Right lobe of liver (tissue), 6 donors: Measurements from ENCODE around the gene PRRG1. TPM values are rescaled to one million over a fixed set of nuclear protein-coding genes. Genes with fewer than 3 reads are reported as not detected.
"Not testable (repeated sequence)": the region's sequence is repeated elsewhere in the genome, so short reads cannot be mapped to it uniquely, and the experiment has no call there.

ENCODE experiments used
- ATAC-seq, 4 donors: fragments of 200-7000 bp; cut with Tn5 transposase; one replicate each; pipeline ENCODE4 v1.9.1; 2020; ENCODE audit warnings: mild to moderate bottlenecking in 4 of 4, moderate library complexity in 4 of 4
- DNase-seq, 3 donors: peaks; one replicate each; pipeline ENCODE4 v3.0.0-alpha.2; 2020
- H3K27ac ChIP-seq, 3 donors: fragments of 200-600 bp; one replicate each; pipeline ENCODE4 v1.8.0; 2022
- H3K27me3 ChIP-seq, 2 donors: fragments of 200-600 bp; one replicate each; pipeline ENCODE4 v1.8.0; 2022
- H3K36me3 ChIP-seq, 4 donors: fragments of 200-600 bp; sonication (generic) in 1 of 4; one replicate each; pipeline versions ENCODE4 v1.5.1 to v1.8.0; 2017 to 2022; ENCODE audit warnings: control low read depth in 1 of 4
- H3K4me1 ChIP-seq, 4 donors: fragments of 200-600 bp; sonication (generic) in 1 of 4; one replicate each; pipeline versions ENCODE4 v1.5.1 to v1.8.0; 2017 to 2022; ENCODE audit warnings: control low read depth in 1 of 4
- H3K4me3 ChIP-seq, 3 donors: fragments of 200-600 bp; one replicate each; pipeline ENCODE4 v1.8.0; 2022
- H3K9me3 ChIP-seq, 4 donors: fragments of 200-600 bp; sonication (generic) in 1 of 4; one replicate each; pipeline versions ENCODE4 v1.5.1 to v1.8.0; 2017 to 2022; ENCODE audit warnings: control low read depth in 1 of 4
- POLR2A ChIP-seq: fragments of 450-650 bp; IDR thresholded peaks from one replicate; pipeline ENCODE4 v1.6.1; 2017; ENCODE audit warnings: antibody characterized with exemption, mild to moderate bottlenecking
- WGBS: methylation state at CpG from one replicate; pipeline ENCODE4 v1.1.6; 2018; ENCODE audit warnings: low coverage, low lambda C conversion rate; ENCODE audit not compliant: insufficient coverage; ENCODE audit errors: missing lambda C conversion rate; 5-methylcytosine and 5-hydroxymethylcytosine counted together
- intact Hi-C, 2 donors: fragments of 100-400 bp; cut with DNase I; formaldehyde crosslinking; loops; one replicate each; pipeline versions ENCODE4 v1.11.2 to v1.14.1; 2022
- total RNA-seq, 6 experiments: library from RNA; depleted of rRNA in 2 of 6; stranded (reverse); fragments of >200 nt in 2 of 6; fragmentation: NEBNext Ultra II Directional in 3 of 6; extraction: Animal tissue kit (Norgen Biotek cat#: 25700) in 3 of 6; gene quantifications; one replicate each; pipeline versions ENCODE4 v1.1.0 to v1.2.4, GENCODE V29; 2016 to 2023
- TF ChIP-seq, protein P1 (sequence below), 4 donors: fragments of 200-600 bp in 3 of 4; fragments of 450-650 bp in 1 of 4; IDR thresholded peaks; one replicate each; pipeline versions ENCODE4 v1.5.1 to v1.8.0; 2016 to 2022; ENCODE audit warnings: antibody characterized with exemption in 4 of 4, mild to moderate bottlenecking in 2 of 4
- donor health status: DM: no; HTN: yes; CAD: no.
- donor health status: DM: no; HTN: no; CAD: no.
- donor health status: DM: no; HTN: no; CAD: no.
- donor health status: DM: no; HTN: yes; CAD: no.
- donor health status: DM: no; HTN: yes; CAD: no.

Gene PRRG1
- total RNA-seq, 6 experiments from 2014 or later = 3.6 to 9.7 (median 6.5) TPM

DNA sequence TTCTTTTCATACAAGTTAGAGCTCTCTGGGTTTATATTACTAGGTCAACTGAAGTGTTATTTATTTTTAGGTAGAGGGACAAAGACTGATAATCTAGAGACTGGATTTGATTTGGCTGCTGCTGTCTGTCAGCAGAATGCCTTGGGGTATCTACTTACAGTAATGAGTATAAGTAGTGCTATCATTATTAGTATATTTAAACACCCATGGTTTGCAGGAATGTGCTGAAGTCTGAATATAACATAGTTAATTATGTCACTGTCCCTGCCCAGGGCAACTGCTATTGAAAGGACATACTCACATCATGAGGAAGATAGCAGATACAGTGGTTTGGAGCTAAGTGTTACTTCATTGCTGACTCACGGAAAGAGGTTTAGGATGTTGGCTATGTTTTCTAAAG, 76.2 kb downstream of the PRRG1 start:
- WGBS = 73% methylated on average over 1 of the region's 1 CpG
- DNase-seq (no peak), ATAC-seq (no peak)
- no peak overlapping the region for H3K4me3 ChIP-seq
- H3K27ac ChIP-seq = no peak overlapping the region
- H3K9me3 ChIP-seq = no peaks in the 10 kb centered on the region
- H3K4me1 ChIP-seq = no peaks in the 10 kb centered on the region
- no peaks in the 10 kb centered on the region for H3K36me3 ChIP-seq
- intact Hi-C loops = no loop called here
- H3K27me3 ChIP-seq = peaks cover 3 to 6% of the 10 kb centered on the region in 2 donors
- TF ChIP-seq POLR2A = no peak
- TF ChIP-seq, protein P1, sequence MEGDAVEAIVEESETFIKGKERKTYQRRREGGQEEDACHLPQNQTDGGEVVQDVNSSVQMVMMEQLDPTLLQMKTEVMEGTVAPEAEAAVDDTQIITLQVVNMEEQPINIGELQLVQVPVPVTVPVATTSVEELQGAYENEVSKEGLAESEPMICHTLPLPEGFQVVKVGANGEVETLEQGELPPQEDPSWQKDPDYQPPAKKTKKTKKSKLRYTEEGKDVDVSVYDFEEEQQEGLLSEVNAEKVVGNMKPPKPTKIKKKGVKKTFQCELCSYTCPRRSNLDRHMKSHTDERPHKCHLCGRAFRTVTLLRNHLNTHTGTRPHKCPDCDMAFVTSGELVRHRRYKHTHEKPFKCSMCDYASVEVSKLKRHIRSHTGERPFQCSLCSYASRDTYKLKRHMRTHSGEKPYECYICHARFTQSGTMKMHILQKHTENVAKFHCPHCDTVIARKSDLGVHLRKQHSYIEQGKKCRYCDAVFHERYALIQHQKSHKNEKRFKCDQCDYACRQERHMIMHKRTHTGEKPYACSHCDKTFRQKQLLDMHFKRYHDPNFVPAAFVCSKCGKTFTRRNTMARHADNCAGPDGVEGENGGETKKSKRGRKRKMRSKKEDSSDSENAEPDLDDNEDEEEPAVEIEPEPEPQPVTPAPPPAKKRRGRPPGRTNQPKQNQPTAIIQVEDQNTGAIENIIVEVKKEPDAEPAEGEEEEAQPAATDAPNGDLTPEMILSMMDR (IDR thresholded peaks at IDR 0.05) = no peak

DNA sequence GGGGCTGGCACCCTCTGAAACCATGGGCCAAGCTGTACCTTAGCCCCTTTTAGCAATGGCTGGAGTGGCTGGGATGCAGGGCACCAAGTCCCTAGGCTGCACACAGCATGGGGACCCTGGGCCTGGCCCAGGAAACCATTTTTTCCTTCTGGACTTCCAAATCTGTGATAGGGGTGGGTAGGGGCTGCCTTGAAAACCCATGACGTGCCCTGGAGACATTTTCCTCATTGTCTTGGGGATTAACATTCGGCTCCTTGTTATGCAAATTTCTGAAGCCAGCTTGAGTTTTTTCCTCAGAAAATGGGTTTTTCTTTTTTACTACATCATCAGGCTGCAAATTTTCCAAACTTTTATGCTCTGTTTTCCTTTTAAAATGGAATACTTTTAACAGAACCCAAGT, 79.8 kb downstream of the PRRG1 start:
- WGBS = 38% methylated on average over 2 of the region's 2 CpGs
- intact Hi-C loops, H3K36me3 ChIP-seq, H3K4me1 ChIP-seq, H3K9me3 ChIP-seq, H3K27ac ChIP-seq, ATAC-seq, H3K27me3 ChIP-seq, DNase-seq, H3K4me3 ChIP-seq: not testable (repeated sequence)

DNA sequence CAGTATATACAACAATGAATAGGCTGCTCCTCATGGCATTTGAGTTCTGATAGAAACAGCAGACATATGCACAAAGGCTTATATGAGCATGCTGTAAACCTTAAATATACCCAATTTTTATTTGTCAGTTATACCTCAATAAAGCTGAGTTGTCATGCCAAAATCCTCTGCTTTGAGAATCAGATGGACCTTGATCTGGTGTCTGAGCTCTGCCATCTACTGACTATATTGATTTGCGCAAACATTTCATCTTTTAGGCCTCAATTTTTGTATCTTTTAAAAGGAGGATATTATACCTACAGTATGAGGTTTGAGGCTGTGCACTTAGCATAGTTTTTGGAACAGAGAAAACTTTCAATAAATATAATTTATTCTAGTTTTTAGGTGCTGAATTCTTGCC, 85.2 kb downstream of the PRRG1 start:
- no peaks in the 10 kb centered on the region for H3K36me3 ChIP-seq
- DNase-seq (no peak), ATAC-seq (peak; percentile 56 to 70 (median 62))
- H3K4me1 ChIP-seq = peaks cover 0 to 6% (median 2%) of the 10 kb centered on the region in 4 donors
- intact Hi-C loops = no loop called here
- TF ChIP-seq, protein P1 (IDR thresholded peaks at IDR 0.05) = peak in 3 of 4 donors; percentile 7 to 31 (median 8)
- TF ChIP-seq POLR2A = no peak
- no peaks in the 10 kb centered on the region for H3K9me3 ChIP-seq
- H3K27me3 ChIP-seq = no peaks in the 10 kb centered on the region
- H3K27ac ChIP-seq = no peak overlapping the region
- WGBS = 50% methylated on average over 1 of the region's 1 CpG
- H3K4me3 ChIP-seq = no peak overlapping the region

DNA sequence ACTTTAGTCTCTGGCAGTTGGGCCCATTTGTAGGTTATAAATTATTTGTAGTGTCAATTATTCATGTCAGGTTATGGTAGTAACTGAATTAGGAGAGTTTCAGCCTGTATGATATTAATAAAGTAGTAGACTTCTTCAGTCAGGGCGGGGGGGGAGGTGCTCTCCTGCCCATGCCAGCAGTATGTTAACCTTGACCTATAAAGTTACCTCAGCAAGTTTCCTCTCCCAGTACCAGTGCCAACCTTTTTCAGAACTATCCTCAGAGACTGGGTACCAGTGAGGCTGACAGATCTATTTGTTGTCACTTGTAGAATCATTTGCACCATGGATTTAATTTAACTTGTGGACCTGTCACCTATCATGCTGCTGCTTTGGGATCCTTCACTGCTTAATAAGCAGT, 88.0 kb downstream of the PRRG1 start:
- no peaks in the 10 kb centered on the region for H3K36me3 ChIP-seq
- intact Hi-C loops = no loop called here
- 0% methylated on average over 1 of the region's 1 CpG for WGBS

DNA sequence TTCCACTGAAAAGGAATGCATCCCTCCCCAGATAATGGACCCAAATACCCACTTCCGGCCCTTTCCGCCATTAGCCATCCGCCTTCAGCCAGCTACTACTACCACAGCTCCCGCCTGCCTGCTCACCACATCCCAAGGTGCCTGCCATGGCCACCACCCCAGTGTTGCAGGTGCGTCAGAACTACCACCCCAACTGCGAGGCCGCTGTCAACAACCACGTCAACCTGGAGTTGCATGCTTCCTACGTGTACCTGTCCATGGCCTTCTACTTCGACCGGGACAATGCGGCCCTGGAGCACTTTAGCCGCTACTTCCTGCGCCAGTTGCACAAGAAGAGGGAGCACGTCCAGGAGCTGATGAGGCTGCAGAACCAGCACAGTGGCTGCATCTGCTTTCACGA, 92.2 kb downstream of the PRRG1 start:
- H3K27me3 ChIP-seq = no peaks in the 10 kb centered on the region
- H3K4me3 ChIP-seq = no peak overlapping the region
- WGBS = 94% methylated on average over 12 of the region's 16 CpGs
- no peaks in the 10 kb centered on the region for H3K4me1 ChIP-seq
- no peak for ATAC-seq
- H3K9me3 ChIP-seq = no peaks in the 10 kb centered on the region
- no peak for DNase-seq
- H3K27ac ChIP-seq = no peak overlapping the region
- intact Hi-C loops = no loop called here
- no peaks in the 10 kb centered on the region for H3K36me3 ChIP-seq
- TF ChIP-seq, protein P1 (IDR thresholded peaks at IDR 0.05) = no peak
- TF ChIP-seq POLR2A = no peak

More for the DNA sequence above, 88.0 kb downstream of the PRRG1 start:
- Histone ChIP-seq H3K4me1 (peaks cover 0 to 6% (median 2%) of the 10 kb centered on the region in 4 donors), H3K9me3 (no peaks in the 10 kb centered on the region), H3K27me3 (no peaks in the 10 kb centered on the region), H3K27ac (no peak overlapping the region), H3K4me3 (no peak overlapping the region)
- DNase-seq = no peak
- ATAC-seq = peak in 3 of 4 donors; percentile 32 to 62 (median 43)
- TF ChIP-seq, protein P1 (IDR thresholded peaks at IDR 0.05) = no peak
- no peak for TF ChIP-seq POLR2A
